Kidney epithelial cell (primary cell): ENCODE measurements around the gene RAP1B. TPM values are rescaled to one million over a fixed set of nuclear protein-coding genes. Genes with fewer than 3 reads are reported as not detected.

Experiments used
- DNase-seq: peaks from one replicate; pipeline ENCODE4 v3.0.0-alpha.2; 2010; ENCODE audit warnings: low read depth
- H3K27me3 ChIP-seq: 2 replicates; pipeline ENCODE4 v1.6.0; 2011; ENCODE audit warnings: low read length; ENCODE audit not compliant: control insufficient read depth, insufficient read depth
- H3K36me3 ChIP-seq: 2 replicates; pipeline ENCODE4 v1.5.1; 2011; ENCODE audit warnings: low read length; ENCODE audit not compliant: control insufficient read depth, insufficient read depth
- H3K4me3 ChIP-seq: 2 replicates; pipeline ENCODE4 v1.5.1; 2011; ENCODE audit warnings: low read depth, mild to moderate bottlenecking, control low read depth, low read length
- total RNA-seq: library from RNA; depleted of rRNA; stranded (reverse); fragments of >200 nt; gene quantifications from 2 replicates; pipeline ENCODE4 v1.2.3, GENCODE V29; 2015
- TF ChIP-seq, protein P1 (sequence below): IDR thresholded peaks from 2 replicates; pipeline ENCODE4 v1.5.1; 2011; ENCODE audit warnings: mild to moderate bottlenecking, moderate library complexity, low read length, control low read depth, inconsistent platforms; ENCODE audit not compliant: insufficient read depth, poor library complexity, severe bottlenecking

Gene RAP1B
- total RNA-seq, 1 donor from 2014 or later: 194 TPM

DNA sequence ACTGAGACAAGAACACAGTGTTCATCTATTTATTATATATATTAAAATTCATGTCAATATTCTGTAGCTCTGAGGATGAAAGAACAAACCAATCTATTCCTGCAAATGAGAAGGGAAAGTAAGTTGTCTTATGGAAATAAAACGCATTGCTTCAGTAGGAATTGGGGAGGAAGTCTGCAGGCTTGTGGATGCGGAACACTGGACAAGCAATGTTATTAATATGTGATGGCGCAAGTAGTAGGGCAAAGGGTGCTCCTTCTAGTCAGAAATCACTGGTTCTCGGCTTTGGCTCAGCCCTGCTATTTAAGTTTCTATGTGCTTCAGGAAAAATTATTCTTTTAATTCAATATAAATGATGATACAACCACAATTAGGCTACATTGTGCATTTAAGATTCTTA, 28.8 kb upstream of the RAP1B start:
- TF ChIP-seq, protein P1, sequence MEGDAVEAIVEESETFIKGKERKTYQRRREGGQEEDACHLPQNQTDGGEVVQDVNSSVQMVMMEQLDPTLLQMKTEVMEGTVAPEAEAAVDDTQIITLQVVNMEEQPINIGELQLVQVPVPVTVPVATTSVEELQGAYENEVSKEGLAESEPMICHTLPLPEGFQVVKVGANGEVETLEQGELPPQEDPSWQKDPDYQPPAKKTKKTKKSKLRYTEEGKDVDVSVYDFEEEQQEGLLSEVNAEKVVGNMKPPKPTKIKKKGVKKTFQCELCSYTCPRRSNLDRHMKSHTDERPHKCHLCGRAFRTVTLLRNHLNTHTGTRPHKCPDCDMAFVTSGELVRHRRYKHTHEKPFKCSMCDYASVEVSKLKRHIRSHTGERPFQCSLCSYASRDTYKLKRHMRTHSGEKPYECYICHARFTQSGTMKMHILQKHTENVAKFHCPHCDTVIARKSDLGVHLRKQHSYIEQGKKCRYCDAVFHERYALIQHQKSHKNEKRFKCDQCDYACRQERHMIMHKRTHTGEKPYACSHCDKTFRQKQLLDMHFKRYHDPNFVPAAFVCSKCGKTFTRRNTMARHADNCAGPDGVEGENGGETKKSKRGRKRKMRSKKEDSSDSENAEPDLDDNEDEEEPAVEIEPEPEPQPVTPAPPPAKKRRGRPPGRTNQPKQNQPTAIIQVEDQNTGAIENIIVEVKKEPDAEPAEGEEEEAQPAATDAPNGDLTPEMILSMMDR: no peak
- Histone ChIP-seq H3K36me3 (no peaks in the 10 kb centered on the region), H3K27me3 (no peaks in the 10 kb centered on the region), H3K4me3 (no peak overlapping the region)
- DNase-seq: no peak

DNA sequence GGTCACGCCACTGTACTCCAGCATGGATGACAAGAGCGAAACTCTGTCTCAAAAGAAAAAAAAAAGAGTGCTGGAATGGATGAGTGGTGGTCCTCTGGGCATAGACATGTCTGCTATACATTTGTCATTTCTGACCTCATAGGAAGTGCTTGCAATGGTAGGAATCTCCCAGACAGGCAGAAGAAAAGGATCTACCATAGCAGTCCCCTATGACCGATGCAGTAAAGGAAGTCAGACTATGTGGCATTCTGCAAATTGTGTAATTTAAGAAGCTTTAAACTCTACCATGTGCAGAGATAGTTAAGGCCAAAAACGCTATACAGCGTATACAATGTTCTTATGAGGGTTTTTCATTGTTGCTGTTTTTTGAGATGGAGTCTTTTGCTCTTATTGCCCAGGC, 24.7 kb upstream of the RAP1B start:
- Histone ChIP-seq H3K27me3 (no peaks in the 10 kb centered on the region), H3K4me3 (no peak overlapping the region), H3K36me3 (no peaks in the 10 kb centered on the region)
- TF ChIP-seq, protein P1: no peak
- DNase-seq: no peak

DNA sequence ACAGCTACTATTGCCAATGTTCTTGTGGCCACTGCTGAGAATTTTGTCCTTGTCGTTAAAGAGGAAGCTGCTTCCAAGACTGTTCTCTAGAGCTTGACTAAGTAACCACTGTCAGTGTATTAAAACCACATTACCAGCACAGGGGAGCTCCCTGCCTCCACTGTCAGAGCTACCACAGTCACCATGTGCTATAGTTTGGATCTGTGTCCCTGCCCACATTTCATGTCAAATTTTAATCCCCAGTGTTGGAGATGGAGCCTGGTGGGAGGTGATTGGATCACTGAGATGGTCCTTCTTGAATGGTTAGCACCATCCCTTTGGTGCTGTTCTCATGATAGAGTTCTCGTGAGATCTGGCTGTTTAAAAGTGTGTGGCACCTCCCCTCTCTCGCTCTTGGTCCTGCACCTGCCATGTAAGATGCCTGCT, 23.2 kb upstream of the RAP1B start:
- H3K4me3 ChIP-seq: no peak overlapping the region
- no peaks in the 10 kb centered on the region for H3K27me3 ChIP-seq
- no peak for DNase-seq
- TF ChIP-seq, protein P1: no peak
- H3K36me3 ChIP-seq: no peaks in the 10 kb centered on the region

DNA sequence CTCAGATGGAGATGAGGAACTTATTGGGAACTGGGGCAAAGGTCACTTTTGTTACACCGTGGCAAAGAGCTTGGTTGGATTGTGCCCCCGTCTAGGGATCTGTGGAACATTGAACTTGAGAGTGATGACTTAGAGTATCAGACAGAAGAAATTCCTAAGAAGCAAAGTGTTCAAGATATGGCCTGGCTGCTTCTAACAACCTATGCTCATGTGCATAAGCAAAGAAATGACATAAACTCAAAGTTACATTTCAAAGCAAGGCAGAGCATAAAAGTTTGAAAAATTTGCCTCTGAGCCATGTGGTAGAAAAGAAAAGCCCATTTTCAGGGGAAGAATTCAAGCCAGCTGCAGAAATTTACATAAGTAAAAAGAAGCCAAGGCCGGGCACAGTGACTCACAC, 21.5 kb upstream of the RAP1B start:
- no peak overlapping the region for H3K4me3 ChIP-seq
- no peaks in the 10 kb centered on the region for H3K27me3 ChIP-seq
- no peaks in the 10 kb centered on the region for H3K36me3 ChIP-seq
- TF ChIP-seq, protein P1: no peak
- no peak for DNase-seq

DNA sequence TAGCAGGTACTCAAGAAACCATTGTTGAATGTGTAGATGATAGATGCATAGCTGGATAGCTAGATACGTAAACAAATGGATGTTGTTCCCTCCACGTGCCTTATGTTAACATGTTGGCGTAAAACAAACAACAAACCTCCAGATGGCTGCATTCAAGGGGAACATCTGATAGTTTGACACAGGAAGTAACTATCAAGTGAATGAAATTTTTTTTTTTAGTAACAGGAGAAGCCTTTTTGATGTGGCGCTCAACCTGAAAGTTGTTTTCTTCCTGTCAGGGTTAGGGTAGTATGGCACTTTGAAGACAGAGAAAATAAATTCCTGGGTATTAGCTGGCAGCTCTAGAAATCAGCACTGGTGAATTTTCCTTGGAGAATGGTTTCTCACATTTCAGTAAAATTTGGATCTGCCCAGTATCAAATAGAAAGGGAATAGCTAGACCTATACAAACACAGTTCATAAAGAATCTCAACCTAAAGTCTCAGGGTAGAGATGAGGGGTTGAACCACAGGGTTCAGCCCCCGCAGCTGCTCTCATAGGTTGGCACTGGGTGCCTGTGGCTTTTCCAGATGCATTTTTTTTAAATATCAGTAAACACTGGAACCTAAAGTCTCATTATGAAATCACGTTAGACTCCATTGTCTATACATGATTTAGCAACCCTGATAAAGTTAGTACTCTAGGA, 18.8 kb upstream of the RAP1B start:
- H3K36me3 ChIP-seq: no peaks in the 10 kb centered on the region
- H3K4me3 ChIP-seq: no peak overlapping the region
- TF ChIP-seq, protein P1: no peak
- no peaks in the 10 kb centered on the region for H3K27me3 ChIP-seq
- DNase-seq: no peak

DNA sequence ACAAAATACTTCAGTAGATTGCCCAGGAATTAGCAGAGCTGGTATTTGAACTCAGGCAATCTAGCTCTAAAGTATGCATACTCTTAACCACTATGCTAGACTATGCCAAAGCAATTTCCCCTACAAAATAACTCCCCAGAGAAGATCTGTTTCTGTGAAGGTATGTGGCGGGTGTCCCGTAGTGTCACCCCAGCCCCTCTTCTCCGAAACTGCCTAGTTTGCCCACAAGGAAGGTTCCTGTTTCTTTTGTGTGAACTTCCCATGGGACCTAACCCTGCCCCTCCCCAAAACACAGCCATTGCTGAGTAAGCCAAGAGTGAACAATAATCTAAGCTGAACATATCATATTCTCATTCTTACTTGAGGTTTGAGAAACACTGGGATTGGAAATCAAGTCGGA, 15.5 kb upstream of the RAP1B start:
- TF ChIP-seq, protein P1: no peak
- DNase-seq: no peak
- Histone ChIP-seq H3K4me3 (no peak overlapping the region), H3K27me3 (no peaks in the 10 kb centered on the region), H3K36me3 (no peaks in the 10 kb centered on the region)
